Mucosa of descending colon (tissue), 3 donors: ENCODE results near the gene IQCN. TPM values are rescaled to one million over a fixed set of nuclear protein-coding genes. Genes with fewer than 3 reads are reported as not detected.

Source experiments
- ATAC-seq: fragments of 200-7000 bp; cut with Tn5 transposase; one replicate; pipeline ENCODE4 v1.9.1; 2020; ENCODE audit warnings: mild to moderate bottlenecking, moderate library complexity
- DNase-seq, 3 donors: peaks; one replicate each; pipeline ENCODE4 v3.0.0-alpha.2; 2020
- H3K36me3 ChIP-seq: fragments of 200-600 bp; one replicate; pipeline ENCODE4 v1.8.0; 2021; ENCODE audit warnings: low read depth, mild to moderate bottlenecking
- H3K4me1 ChIP-seq: fragments of 200-600 bp; one replicate; pipeline ENCODE4 v1.8.0; 2021; ENCODE audit warnings: low read depth, mild to moderate bottlenecking
- H3K4me3 ChIP-seq: fragments of 200-600 bp; one replicate; pipeline ENCODE4 v1.8.0; 2021; ENCODE audit warnings: mild to moderate bottlenecking
- H3K9me3 ChIP-seq: fragments of 200-600 bp; one replicate; pipeline ENCODE4 v1.8.0; 2021; ENCODE audit warnings: mild to moderate bottlenecking
- intact Hi-C, 2 donors: fragments of 100-400 bp; cut with DNase I in 1 of 2; cut with micrococcal nuclease in 1 of 2; formaldehyde crosslinking; loops; one replicate each; pipeline versions ENCODE4 v1.11.0 to v1.11.1; 2022; cut with DNase I, micrococcal nuclease
- total RNA-seq, 3 donors: library from RNA; stranded (reverse); fragmentation: NEBNext Ultra II Directional in 2 of 3; extraction: Animal tissue kit (Norgen Biotek cat#: 25700) in 2 of 3; gene quantifications; one replicate each; pipeline versions ENCODE4 v1.2.1 to v1.2.4, GENCODE V29; 2021 to 2023
- TF ChIP-seq, protein P1 (sequence below): fragments of 200-600 bp; IDR thresholded peaks from one replicate; pipeline ENCODE4 v1.8.0; 2022; ENCODE audit warnings: antibody characterized with exemption, mild to moderate bottlenecking
- donor health status: DM: no; HTN: no; CAD: no; lungs with moderate emphysema.
- donor health status: DM: no; HTN: no; CAD: no.
- donor health status: DM: no; HTN: yes; CAD: no.

IQCN gene
- total RNA-seq, 3 donors from 2014 or later: 4.4 to 10.6 (median 8.0) TPM

DNA sequence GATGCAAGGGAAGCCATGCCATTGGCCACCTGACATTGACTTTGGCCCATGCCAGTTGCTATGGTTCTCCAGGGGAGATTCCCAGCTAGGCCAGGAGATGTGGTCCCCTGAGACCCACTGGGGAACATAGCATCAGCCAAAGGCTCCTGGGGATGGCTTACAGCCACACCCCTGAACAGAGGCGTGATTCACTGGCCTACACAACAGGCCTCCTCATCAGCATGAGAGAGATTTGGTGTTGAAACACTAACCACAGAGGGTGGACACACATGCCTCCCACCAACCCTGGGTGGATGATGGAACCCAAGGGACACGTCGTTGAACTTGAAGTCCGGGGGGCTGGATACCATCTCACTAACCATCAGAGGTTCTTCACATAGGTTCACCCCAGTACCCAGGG, 14.4 kb downstream of the IQCN start:
- ATAC-seq: no peak
- TF ChIP-seq, protein P1, sequence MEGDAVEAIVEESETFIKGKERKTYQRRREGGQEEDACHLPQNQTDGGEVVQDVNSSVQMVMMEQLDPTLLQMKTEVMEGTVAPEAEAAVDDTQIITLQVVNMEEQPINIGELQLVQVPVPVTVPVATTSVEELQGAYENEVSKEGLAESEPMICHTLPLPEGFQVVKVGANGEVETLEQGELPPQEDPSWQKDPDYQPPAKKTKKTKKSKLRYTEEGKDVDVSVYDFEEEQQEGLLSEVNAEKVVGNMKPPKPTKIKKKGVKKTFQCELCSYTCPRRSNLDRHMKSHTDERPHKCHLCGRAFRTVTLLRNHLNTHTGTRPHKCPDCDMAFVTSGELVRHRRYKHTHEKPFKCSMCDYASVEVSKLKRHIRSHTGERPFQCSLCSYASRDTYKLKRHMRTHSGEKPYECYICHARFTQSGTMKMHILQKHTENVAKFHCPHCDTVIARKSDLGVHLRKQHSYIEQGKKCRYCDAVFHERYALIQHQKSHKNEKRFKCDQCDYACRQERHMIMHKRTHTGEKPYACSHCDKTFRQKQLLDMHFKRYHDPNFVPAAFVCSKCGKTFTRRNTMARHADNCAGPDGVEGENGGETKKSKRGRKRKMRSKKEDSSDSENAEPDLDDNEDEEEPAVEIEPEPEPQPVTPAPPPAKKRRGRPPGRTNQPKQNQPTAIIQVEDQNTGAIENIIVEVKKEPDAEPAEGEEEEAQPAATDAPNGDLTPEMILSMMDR: no peak
- Histone ChIP-seq H3K9me3 (no peaks in the 10 kb centered on the region), H3K4me1 (peaks cover 9% of the 10 kb centered on the region), H3K36me3 (no peaks in the 10 kb centered on the region), H3K4me3 (no peak overlapping the region)
- no peak for DNase-seq
- intact Hi-C loops: loop anchor here in 1 of 2 donors (10.0 kb wide), 1 partner anchor 55 kb away; the partner anchor contains the start of gene RAB3A

DNA sequence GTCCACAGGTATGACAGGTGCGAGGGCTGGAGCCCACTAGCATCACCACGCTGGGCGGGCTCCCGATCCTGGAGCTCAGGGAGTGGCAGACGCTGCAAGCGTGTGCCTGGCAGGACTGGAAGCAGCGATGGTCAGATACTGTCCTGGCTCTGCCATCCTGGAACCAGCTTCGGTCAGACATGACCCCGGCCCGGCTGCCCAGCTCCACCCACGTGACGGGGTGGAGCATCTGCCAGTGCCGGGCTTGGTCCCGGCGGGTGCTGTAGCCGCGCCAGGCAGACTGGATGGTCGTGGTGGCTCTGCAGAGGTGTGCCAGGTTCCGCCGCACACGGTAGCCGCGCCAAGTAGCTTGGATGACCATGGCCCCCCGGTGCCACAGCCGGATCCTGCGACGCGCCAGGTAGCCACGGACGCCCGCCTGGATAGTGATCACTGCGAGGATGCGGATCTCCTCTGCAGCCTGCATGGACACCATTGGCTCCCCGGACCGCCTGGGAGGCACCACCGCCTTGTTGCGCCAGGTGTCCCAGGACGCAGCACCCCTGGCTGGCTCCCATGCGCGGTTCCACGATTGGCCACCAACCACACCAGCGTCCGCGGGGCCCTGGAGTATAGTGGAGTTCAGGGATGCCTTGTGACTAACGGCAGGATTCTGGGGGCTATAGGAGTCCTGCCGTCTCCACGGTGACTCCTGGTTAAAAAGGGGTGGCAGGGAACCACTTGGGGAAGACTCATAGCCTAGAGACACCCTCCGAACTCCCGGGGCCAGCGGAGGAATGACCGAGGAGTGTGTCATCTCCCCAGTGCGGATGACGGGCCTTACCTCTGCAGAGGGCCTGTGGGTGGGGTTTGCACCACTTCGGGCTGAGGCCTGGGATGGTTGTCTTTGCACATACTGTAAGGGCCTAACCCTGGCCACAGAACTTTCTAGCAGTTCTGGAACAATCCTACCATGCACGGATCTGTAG, 16.5 kb downstream of the IQCN start:
- no peaks in the 10 kb centered on the region for H3K36me3 ChIP-seq
- intact Hi-C loops: loop anchor here in 1 of 2 donors (10.0 kb wide), 1 partner anchor 53 kb away; the partner anchor contains the start of gene RAB3A
- H3K4me3 ChIP-seq: no peak overlapping the region
- DNase-seq (no peak), ATAC-seq (no peak)
- H3K4me1 ChIP-seq: peaks cover 19% of the 10 kb centered on the region
- no peaks in the 10 kb centered on the region for H3K9me3 ChIP-seq
- TF ChIP-seq, protein P1: no peak

DNA sequence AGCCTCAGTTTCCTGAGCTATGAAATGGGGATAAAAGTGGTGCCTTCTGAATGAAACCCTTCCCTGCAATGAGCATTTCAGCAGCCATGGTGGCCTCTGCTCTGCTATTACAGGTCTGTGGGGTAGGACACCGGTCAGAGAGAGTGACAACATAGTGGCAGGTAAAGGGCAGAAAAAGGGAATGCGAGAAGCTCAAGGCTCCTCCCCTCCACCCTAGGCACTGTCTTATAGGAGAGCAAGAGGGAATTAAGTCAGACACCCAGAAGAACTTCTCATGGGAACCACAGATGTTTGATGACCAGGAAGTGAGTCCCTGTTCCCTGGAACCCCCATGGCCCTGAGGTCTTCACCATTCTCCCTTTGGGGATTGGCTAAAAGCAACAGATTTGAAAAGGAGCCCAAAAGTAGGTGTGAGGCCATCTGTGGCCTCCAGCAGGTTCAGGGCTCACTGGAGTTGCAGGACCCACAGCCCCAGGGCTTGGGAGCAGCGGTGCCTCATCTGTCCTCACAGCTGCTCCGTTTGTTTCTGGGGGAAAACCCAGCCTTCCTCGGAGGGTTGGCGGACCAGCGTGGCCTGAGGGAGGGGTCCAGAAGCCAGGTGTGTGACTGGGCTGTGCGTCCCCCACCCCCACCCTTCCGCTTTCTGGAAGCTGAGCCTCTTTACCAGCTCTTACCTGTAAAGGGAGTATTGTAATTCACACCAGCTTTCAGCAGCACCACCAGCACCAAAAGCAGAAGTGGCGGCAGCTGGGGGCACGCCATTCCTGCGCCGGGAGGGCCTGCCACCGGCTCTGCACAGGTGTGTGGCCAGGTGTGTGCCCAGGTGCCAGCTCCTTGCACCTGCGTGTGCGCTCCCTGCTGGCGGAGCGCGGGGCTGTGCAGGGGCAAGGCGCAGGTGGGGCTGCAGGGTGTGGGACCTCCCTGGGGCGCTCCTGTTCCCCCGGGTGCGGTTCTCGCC, 19.4 kb downstream of the IQCN start:
- ATAC-seq: peak; percentile 79
- H3K36me3 ChIP-seq: no peaks in the 10 kb centered on the region
- H3K4me1 ChIP-seq: peaks cover 19% of the 10 kb centered on the region
- TF ChIP-seq, protein P1: peak; percentile 35
- H3K4me3 ChIP-seq: no peak overlapping the region
- peak; percentile 70 to 82 (median 80) for DNase-seq
- no peaks in the 10 kb centered on the region for H3K9me3 ChIP-seq
- intact Hi-C loops: loop anchor here in 1 of 2 donors (10.0 kb wide), 1 partner anchor 50 kb away; the partner anchor contains the start of gene RAB3A

DNA sequence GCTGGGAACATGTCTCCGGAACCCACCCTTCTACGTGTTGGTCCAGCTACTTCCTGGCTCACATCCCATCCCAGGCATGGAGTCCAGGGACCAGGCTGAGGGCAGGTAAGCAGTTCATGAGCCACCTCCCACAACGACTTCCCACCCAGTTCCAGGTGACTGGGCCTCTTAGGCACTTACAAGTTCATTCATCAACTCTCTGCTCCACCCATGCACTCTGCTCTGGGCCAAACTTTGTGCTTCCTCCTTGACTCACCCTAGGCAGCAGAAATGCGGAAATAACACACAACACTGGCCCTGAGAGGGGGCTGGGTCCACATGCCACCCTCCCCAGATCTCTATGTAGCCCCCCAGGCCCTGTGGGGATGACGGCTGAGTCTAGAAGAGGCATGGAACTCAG, 20.5 kb downstream of the IQCN start:
- peak; percentile 70 to 83 (median 83) for DNase-seq
- TF ChIP-seq, protein P1: no peak
- H3K9me3 ChIP-seq: no peaks in the 10 kb centered on the region
- ATAC-seq: peak; percentile 85
- H3K36me3 ChIP-seq: no peaks in the 10 kb centered on the region
- peaks cover 19% of the 10 kb centered on the region for H3K4me1 ChIP-seq
- intact Hi-C loops: loop anchor here in 1 of 2 donors (10.0 kb wide), 1 partner anchor 49 kb away; the partner anchor contains the start of gene RAB3A
- no peak overlapping the region for H3K4me3 ChIP-seq

DNA sequence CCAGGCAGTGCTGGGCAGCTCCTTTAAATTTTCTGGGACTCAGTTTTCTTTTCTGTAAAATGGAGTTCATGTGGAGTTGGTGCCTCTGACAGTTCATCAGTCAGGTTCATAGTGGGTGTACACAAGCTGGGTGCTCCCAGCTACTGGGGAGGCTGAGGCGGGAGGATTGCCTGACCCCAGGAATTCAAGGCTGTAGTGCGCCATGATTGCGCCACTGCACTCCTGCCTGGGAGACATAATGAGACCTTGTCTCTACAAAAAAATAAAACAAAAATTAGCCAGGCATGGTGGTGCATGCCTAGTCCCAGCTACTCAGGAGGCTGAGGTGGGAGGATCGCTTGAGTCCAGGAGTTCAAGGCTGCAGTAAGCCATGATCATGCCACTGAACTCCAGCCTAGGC, 21.1 kb downstream of the IQCN start:
- peaks cover 19% of the 10 kb centered on the region for H3K4me1 ChIP-seq
- no peaks in the 10 kb centered on the region for H3K36me3 ChIP-seq
- ATAC-seq (no peak), DNase-seq (no peak)
- H3K4me3 ChIP-seq: no peak overlapping the region
- intact Hi-C loops: loop anchor here in 1 of 2 donors (10.0 kb wide), 1 partner anchor 48 kb away; the partner anchor contains the start of gene RAB3A
- no peaks in the 10 kb centered on the region for H3K9me3 ChIP-seq
- TF ChIP-seq, protein P1: no peak
